Progenitor cell of endocrine pancreas (in vitro differentiated cells): Measurements from ENCODE around the gene SPTB. TPM values are rescaled to one million over a fixed set of nuclear protein-coding genes. Genes with fewer than 3 reads are reported as not detected.
A peak's percentile ranks its signal among the peaks of the same experiment; 100 is the strongest.

Experiments
- DNase-seq: peaks from one replicate; pipeline ENCODE4 v3.0.0; 2021; ENCODE audit warnings: low spot score; ENCODE audit not compliant: unreplicated experiment
- H3K27ac Mint-ChIP-seq: 2 replicates; pipeline ENCODE4 v1.8.0; 2021; ENCODE audit warnings: mild to moderate bottlenecking, moderate library complexity, mixed read lengths
- H3K27me3 Mint-ChIP-seq: 2 replicates; pipeline ENCODE4 v1.8.0; 2021; ENCODE audit warnings: mixed read lengths
- H3K36me3 Mint-ChIP-seq: 2 replicates; pipeline ENCODE4 v1.8.0; 2022; ENCODE audit warnings: mixed read lengths; ENCODE audit not compliant: insufficient read depth
- H3K4me1 Mint-ChIP-seq: 2 replicates; pipeline ENCODE4 v1.8.0; 2021; ENCODE audit warnings: low read depth, mixed read lengths
- H3K4me3 Mint-ChIP-seq: 2 replicates; pipeline ENCODE4 v1.8.0; 2021; ENCODE audit warnings: low read depth, mild to moderate bottlenecking, moderate library complexity, mixed read lengths
- H3K9me3 Mint-ChIP-seq: 2 replicates; pipeline ENCODE4 v1.8.0; 2021; ENCODE audit warnings: low read depth, mixed read lengths
- total RNA-seq: library from RNA; stranded (reverse); gene quantifications from 2 replicates; pipeline ENCODE4 v1.2.1, GENCODE V29; 2021
- TF ChIP-seq, protein P1 (sequence below): fragments of 200-600 bp; sonication (generic); IDR thresholded peaks from one replicate; pipeline ENCODE4 v1.5.0; 2021; ENCODE audit warnings: antibody characterized with exemption, mild to moderate bottlenecking; ENCODE audit not compliant: unreplicated experiment

Gene SPTB
- total RNA-seq, 1 donor from 2014 or later = 1.7 TPM

DNA sequence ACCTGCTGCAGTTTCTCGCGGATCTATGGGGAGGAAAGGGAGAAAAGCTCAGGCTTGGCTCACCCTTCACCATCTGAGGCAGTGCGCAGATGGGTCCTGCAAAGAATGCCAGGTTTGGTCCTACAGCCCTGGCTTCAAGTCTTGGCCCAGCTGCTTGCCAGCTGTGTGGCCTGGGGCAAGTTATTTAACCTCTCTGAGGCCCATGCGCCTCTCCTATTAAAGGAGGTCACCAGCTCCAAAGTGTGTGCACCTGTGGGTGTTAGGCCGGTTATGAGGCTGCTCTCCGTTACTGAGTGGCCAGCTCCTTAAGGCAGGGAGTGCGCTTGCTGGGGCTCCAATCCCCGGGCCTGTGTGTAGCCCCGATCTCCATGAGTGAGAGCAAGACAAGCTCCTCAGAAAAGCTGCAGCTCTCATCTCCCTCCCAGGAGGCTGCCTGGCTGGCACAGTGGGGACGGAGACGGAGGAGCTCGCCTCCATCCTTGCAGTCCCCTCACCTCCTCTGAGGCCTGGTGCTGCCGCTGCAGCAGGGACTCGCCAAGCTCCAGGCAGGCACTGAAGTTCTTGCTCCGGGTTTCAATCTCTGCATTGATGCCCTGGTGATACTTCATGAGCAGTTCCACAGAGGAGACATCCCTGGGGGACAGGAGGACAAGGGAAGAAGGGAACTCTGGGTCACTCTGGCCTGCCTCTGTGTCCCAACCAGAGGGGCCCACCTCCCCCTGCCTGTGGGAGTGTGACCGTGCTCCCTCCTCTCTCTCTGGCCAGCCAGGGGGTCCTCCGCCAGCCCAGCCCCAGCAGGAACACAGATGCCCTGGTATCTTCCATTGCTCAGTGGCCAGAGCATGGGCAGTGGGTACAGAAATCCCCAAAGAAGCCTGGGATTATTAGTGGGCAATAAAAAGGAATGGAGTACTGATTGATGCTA, 110.3 kb downstream of the SPTB start:
- DNase-seq = no peak
- Mint-ChIP-seq H3K27me3 (peaks cover 18% of the 10 kb centered on the region), H3K27ac (no peak overlapping the region), H3K4me3 (no peak overlapping the region), H3K9me3 (peaks cover 3% of the 10 kb centered on the region), H3K36me3 (peaks cover 2% of the 10 kb centered on the region), H3K4me1 (peaks cover 1% of the 10 kb centered on the region)
- TF ChIP-seq, protein P1, sequence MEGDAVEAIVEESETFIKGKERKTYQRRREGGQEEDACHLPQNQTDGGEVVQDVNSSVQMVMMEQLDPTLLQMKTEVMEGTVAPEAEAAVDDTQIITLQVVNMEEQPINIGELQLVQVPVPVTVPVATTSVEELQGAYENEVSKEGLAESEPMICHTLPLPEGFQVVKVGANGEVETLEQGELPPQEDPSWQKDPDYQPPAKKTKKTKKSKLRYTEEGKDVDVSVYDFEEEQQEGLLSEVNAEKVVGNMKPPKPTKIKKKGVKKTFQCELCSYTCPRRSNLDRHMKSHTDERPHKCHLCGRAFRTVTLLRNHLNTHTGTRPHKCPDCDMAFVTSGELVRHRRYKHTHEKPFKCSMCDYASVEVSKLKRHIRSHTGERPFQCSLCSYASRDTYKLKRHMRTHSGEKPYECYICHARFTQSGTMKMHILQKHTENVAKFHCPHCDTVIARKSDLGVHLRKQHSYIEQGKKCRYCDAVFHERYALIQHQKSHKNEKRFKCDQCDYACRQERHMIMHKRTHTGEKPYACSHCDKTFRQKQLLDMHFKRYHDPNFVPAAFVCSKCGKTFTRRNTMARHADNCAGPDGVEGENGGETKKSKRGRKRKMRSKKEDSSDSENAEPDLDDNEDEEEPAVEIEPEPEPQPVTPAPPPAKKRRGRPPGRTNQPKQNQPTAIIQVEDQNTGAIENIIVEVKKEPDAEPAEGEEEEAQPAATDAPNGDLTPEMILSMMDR = no peak

GRCh38 chr14:64768401-64769095, 111.2 kb downstream of the SPTB start:
- Mint-ChIP-seq H3K9me3 (peaks cover 3% of the 10 kb centered on the region), H3K36me3 (peaks cover 2% of the 10 kb centered on the region), H3K4me3 (no peak overlapping the region), H3K27ac (no peak overlapping the region), H3K27me3 (peaks cover 26% of the 10 kb centered on the region), H3K4me1 (peaks cover 1% of the 10 kb centered on the region)
- TF ChIP-seq, protein P1 = no peak
- DNase-seq = no peak

- H3K27me3 Mint-ChIP-seq = peaks cover 38% of the 10 kb centered on the region
- no peak for DNase-seq
- H3K9me3 Mint-ChIP-seq = no peaks in the 10 kb centered on the region
- no peak overlapping the region for H3K27ac Mint-ChIP-seq
- H3K4me3 Mint-ChIP-seq = no peak overlapping the region
- TF ChIP-seq, protein P1 = no peak
- H3K4me1 Mint-ChIP-seq = peaks cover 5% of the 10 kb centered on the region
- no peaks in the 10 kb centered on the region for H3K36me3 Mint-ChIP-seq
These were observed 112.3 kb downstream of the SPTB start for GRCh38 chr14:64767215-64767964.

GRCh38 chr14:64766430-64767151, 113.1 kb downstream of the SPTB start:
- Mint-ChIP-seq H3K27me3 (peaks cover 46% of the 10 kb centered on the region), H3K9me3 (no peaks in the 10 kb centered on the region), H3K4me1 (peaks cover 10% of the 10 kb centered on the region), H3K4me3 (no peak overlapping the region), H3K36me3 (no peaks in the 10 kb centered on the region), H3K27ac (no peak overlapping the region)
- DNase-seq = no peak
- TF ChIP-seq, protein P1 = peak; percentile 14
